K562 (cell line): Measurements from ENCODE around the gene TP53I13. TPM values are rescaled to one million over a fixed set of nuclear protein-coding genes. Genes with fewer than 3 reads are reported as not detected.

Source experiments
- ARHGAP35 ChIP-seq: fragments of 450-650 bp; IDR thresholded peaks from 2 replicates; pipeline ENCODE4 v1.6.1; 2018; ENCODE audit not compliant: partially characterized antibody
- ATF1 ChIP-seq, 2 experiments: fragments of 450-650 bp in 1 of 2; IDR thresholded peaks; 2 replicates each; pipeline ENCODE4 v1.6.1; 2016; ENCODE audit warnings: missing compliant biosample characterization in 1 of 2, missing genetic modification characterization in 1 of 2
- CBFA2T2 ChIP-seq: fragments of 450-650 bp; conservative IDR thresholded peaks from 2 replicates; pipeline ENCODE4 v1.6.1; 2017; ENCODE audit warnings: mild to moderate bottlenecking
- CC2D1A ChIP-seq: fragments of 450-650 bp; IDR thresholded peaks from 2 replicates; pipeline ENCODE4 v1.6.1; 2017; ENCODE audit warnings: mild to moderate bottlenecking
- KLF16 ChIP-seq: IDR thresholded peaks from 2 replicates; pipeline ENCODE4 v1.6.1; 2016; ENCODE audit warnings: antibody characterized with exemption
- MAFK ChIP-seq: IDR thresholded peaks from 2 replicates; pipeline ENCODE4 v1.6.1; 2011; ENCODE audit warnings: low read length, improper control_type of control experiment
- SAP30 ChIP-seq: fragments of 200-600 bp; sonication (generic); IDR thresholded peaks from 2 replicates; pipeline ENCODE4 v1.6.1; 2012; ENCODE audit warnings: borderline replicate concordance, low read depth, mild to moderate bottlenecking, moderate library complexity, low read length, control low read depth, inconsistent platforms; ENCODE audit not compliant: insufficient read depth, poor library complexity, severe bottlenecking
- SMAD4 ChIP-seq: fragments of 250-450 bp; sonication (Bioruptor Pico); conservative IDR thresholded peaks from 2 replicates; pipeline ENCODE4 v1.8.0; 2021; ENCODE audit warnings: inconsistent platforms, mild to moderate bottlenecking, moderate library complexity
- SMARCA4 ChIP-seq: fragments of 450-650 bp; IDR thresholded peaks from 2 replicates; pipeline ENCODE4 v1.6.1; 2016
- TAF7 ChIP-seq: fragments of 450-650 bp; IDR thresholded peaks from 2 replicates; pipeline ENCODE4 v1.6.1; 2016; ENCODE audit warnings: missing genetic modification characterization, missing compliant biosample characterization
- ZFP36 ChIP-seq: fragments of 150-350 bp; IDR thresholded peaks from 2 replicates; pipeline ENCODE4 v1.6.1; 2018; ENCODE audit warnings: low read length, low read depth; ENCODE audit not compliant: partially characterized antibody
- polyA plus RNA-seq, 8 experiments: library from polyadenylated mRNA; depleted of rRNA in 4 of 8; stranded (reverse) in 5 of 8; unstranded in 3 of 8; fragments of >200 nt; fragmentation: Nextera tagmentation in 2 of 8; fragmentation: Illumina TruSeq in 1 of 8; extraction: Ambion mirVana in 2 of 8; extraction: Trizol in 1 of 8; gene quantifications; 2 replicates each; pipeline versions ENCODE4 v1.2.1 to v1.2.3, GENCODE V29; 2011 to 2014; ENCODE audit warnings: inconsistent platforms in 1 of 8, missing spikeins in 1 of 8
- total RNA-seq, 7 experiments: library from RNA; depleted of rRNA in 6 of 7; stranded (reverse); fragments of >200 nt in 6 of 7; fragmentation: Illumina TruSeq in 2 of 7; extraction: Trizol in 2 of 7; gene quantifications; 2 replicates each; pipeline versions ENCODE4 v1.2.1 to v1.2.3, GENCODE V29; 2011 to 2021; ENCODE audit warnings: low replicate concordance in 1 of 7
- TF ChIP-seq, protein P1 (sequence below): fragments of 200-600 bp; sonication (generic); IDR thresholded peaks from one replicate; pipeline ENCODE4 v1.6.1; 2012; ENCODE audit warnings: mild to moderate bottlenecking, low read depth, low read length, inconsistent platforms
- TF ChIP-seq, protein P2 (sequence below): fragments of 250-450 bp; sonication (Bioruptor Pico); IDR thresholded peaks from 2 replicates; pipeline ENCODE4 v1.9.0; 2021; ENCODE audit warnings: mild to moderate bottlenecking, inconsistent platforms
- TF ChIP-seq, protein P3 (sequence below): fragments of 450-650 bp; formaldehyde crosslinking; IDR thresholded peaks from 2 replicates; pipeline ENCODE4 v1.4.0; 2022; ENCODE audit warnings: missing genetic modification characterization

Gene TP53I13
- total and polyA plus RNA-seq, 9 of the 15 experiments (the other 6 are each of a cell fraction or from before 2014, with no cell fraction given): 0.08 to 28.3 (median 9.1) TPM

DNA sequence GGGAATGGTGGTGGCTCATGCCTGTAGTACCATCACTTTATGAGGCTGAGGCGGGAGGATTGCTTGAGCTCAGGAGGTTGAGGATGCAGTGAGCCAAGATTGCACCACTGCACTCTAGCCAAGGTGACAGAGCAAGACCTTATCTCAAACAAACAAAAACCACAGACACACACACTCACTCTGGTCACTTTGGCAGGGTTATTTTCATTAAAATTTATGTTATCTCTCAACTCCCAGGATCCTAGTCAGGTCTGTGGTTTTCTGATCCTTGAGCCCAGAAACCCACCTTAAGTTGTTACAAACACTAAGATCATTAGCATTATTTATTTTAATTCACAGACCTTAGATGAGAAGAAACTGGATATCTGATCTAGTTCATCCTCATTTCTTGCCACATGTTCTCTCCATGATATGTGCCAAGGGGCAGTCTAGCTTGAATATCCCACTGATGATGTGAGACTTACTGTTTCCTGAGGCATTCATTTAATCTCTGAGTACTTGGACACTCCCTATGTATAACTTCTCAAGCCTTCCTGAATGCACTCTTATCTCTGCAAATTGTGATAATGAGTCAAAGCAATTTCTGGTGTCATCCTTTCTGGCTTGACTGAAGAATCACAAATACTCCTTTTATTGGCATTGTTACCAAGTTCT is 11.3 kb upstream of the TP53I13 start (continued):
- TF ChIP-seq, protein P1, sequence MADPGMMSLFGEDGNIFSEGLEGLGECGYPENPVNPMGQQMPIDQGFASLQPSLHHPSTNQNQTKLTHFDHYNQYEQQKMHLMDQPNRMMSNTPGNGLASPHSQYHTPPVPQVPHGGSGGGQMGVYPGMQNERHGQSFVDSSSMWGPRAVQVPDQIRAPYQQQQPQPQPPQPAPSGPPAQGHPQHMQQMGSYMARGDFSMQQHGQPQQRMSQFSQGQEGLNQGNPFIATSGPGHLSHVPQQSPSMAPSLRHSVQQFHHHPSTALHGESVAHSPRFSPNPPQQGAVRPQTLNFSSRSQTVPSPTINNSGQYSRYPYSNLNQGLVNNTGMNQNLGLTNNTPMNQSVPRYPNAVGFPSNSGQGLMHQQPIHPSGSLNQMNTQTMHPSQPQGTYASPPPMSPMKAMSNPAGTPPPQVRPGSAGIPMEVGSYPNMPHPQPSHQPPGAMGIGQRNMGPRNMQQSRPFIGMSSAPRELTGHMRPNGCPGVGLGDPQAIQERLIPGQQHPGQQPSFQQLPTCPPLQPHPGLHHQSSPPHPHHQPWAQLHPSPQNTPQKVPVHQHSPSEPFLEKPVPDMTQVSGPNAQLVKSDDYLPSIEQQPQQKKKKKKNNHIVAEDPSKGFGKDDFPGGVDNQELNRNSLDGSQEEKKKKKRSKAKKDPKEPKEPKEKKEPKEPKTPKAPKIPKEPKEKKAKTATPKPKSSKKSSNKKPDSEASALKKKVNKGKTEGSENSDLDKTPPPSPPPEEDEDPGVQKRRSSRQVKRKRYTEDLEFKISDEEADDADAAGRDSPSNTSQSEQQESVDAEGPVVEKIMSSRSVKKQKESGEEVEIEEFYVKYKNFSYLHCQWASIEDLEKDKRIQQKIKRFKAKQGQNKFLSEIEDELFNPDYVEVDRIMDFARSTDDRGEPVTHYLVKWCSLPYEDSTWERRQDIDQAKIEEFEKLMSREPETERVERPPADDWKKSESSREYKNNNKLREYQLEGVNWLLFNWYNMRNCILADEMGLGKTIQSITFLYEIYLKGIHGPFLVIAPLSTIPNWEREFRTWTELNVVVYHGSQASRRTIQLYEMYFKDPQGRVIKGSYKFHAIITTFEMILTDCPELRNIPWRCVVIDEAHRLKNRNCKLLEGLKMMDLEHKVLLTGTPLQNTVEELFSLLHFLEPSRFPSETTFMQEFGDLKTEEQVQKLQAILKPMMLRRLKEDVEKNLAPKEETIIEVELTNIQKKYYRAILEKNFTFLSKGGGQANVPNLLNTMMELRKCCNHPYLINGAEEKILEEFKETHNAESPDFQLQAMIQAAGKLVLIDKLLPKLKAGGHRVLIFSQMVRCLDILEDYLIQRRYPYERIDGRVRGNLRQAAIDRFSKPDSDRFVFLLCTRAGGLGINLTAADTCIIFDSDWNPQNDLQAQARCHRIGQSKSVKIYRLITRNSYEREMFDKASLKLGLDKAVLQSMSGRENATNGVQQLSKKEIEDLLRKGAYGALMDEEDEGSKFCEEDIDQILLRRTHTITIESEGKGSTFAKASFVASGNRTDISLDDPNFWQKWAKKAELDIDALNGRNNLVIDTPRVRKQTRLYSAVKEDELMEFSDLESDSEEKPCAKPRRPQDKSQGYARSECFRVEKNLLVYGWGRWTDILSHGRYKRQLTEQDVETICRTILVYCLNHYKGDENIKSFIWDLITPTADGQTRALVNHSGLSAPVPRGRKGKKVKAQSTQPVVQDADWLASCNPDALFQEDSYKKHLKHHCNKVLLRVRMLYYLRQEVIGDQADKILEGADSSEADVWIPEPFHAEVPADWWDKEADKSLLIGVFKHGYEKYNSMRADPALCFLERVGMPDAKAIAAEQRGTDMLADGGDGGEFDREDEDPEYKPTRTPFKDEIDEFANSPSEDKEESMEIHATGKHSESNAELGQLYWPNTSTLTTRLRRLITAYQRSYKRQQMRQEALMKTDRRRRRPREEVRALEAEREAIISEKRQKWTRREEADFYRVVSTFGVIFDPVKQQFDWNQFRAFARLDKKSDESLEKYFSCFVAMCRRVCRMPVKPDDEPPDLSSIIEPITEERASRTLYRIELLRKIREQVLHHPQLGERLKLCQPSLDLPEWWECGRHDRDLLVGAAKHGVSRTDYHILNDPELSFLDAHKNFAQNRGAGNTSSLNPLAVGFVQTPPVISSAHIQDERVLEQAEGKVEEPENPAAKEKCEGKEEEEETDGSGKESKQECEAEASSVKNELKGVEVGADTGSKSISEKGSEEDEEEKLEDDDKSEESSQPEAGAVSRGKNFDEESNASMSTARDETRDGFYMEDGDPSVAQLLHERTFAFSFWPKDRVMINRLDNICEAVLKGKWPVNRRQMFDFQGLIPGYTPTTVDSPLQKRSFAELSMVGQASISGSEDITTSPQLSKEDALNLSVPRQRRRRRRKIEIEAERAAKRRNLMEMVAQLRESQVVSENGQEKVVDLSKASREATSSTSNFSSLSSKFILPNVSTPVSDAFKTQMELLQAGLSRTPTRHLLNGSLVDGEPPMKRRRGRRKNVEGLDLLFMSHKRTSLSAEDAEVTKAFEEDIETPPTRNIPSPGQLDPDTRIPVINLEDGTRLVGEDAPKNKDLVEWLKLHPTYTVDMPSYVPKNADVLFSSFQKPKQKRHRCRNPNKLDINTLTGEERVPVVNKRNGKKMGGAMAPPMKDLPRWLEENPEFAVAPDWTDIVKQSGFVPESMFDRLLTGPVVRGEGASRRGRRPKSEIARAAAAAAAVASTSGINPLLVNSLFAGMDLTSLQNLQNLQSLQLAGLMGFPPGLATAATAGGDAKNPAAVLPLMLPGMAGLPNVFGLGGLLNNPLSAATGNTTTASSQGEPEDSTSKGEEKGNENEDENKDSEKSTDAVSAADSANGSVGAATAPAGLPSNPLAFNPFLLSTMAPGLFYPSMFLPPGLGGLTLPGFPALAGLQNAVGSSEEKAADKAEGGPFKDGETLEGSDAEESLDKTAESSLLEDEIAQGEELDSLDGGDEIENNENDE: no peak
- TF ChIP-seq TAF7 (tag): no peak
- TF ChIP-seq SMARCA4: peak; percentile 95
- TF ChIP-seq CC2D1A: no peak
- TF ChIP-seq ARHGAP35: no peak
- peak; percentile 53 for TF ChIP-seq SMAD4 (CRISPR knock-in tag)
- TF ChIP-seq MAFK: peak; percentile 52; the same call in 1 of the 2 replicates
- TF ChIP-seq ATF1 (CRISPR knock-in tag; IDR thresholded peaks at IDR 0.05): no peak
- TF ChIP-seq ATF1 (tag; IDR thresholded peaks at IDR 0.05): peak; percentile 32; the same call in 1 of the 2 replicates
- TF ChIP-seq, protein P2, sequence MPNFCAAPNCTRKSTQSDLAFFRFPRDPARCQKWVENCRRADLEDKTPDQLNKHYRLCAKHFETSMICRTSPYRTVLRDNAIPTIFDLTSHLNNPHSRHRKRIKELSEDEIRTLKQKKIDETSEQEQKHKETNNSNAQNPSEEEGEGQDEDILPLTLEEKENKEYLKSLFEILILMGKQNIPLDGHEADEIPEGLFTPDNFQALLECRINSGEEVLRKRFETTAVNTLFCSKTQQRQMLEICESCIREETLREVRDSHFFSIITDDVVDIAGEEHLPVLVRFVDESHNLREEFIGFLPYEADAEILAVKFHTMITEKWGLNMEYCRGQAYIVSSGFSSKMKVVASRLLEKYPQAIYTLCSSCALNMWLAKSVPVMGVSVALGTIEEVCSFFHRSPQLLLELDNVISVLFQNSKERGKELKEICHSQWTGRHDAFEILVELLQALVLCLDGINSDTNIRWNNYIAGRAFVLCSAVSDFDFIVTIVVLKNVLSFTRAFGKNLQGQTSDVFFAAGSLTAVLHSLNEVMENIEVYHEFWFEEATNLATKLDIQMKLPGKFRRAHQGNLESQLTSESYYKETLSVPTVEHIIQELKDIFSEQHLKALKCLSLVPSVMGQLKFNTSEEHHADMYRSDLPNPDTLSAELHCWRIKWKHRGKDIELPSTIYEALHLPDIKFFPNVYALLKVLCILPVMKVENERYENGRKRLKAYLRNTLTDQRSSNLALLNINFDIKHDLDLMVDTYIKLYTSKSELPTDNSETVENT (CRISPR knock-in tag): no peak
- no peak for TF ChIP-seq ZFP36
- TF ChIP-seq, protein P3, sequence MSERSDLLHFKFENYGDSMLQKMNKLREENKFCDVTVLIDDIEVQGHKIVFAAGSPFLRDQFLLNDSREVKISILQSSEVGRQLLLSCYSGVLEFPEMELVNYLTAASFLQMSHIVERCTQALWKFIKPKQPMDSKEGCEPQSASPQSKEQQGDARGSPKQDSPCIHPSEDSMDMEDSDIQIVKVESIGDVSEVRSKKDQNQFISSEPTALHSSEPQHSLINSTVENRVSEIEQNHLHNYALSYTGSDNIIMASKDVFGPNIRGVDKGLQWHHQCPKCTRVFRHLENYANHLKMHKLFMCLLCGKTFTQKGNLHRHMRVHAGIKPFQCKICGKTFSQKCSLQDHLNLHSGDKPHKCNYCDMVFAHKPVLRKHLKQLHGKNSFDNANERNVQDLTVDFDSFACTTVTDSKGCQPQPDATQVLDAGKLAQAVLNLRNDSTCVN (CRISPR knock-in tag): no peak
- TF ChIP-seq SAP30: no peak
- peak; percentile 70 for TF ChIP-seq KLF16
- TF ChIP-seq CBFA2T2: peak; percentile 88
